SH-SY5Y (cell line): Measurements from ENCODE around the gene BCL2L2.

Source experiments
- GATA2 ChIP-seq: IDR thresholded peaks from 2 replicates; pipeline ENCODE4 v1.6.1; 2011; ENCODE audit warnings: mild to moderate bottlenecking, low read depth, low read length
- GATA3 ChIP-seq: IDR thresholded peaks from 2 replicates; pipeline ENCODE4 v1.6.1; 2011; ENCODE audit warnings: low read depth, mild to moderate bottlenecking, low read length, moderate library complexity

DNA sequence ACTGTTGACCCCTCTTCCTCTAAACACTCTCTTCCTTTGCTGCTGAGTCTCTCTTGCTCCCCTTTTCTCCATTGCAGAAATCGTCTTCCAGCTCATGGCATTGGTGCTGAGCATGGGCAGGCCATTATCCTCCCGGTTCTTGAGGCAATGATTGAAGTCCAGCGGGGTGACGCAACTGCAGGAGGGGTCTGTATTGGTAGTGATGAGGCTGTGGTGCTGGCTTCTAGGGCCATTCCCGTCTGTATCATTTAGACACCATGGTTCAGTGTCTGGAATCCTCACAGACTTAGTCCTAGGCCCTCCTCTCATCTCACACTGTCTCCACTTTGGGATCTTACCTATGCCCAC, 46.8 kb downstream of the BCL2L2 start:
- TF ChIP-seq GATA3: no peak
- no peak for TF ChIP-seq GATA2
